ENCODE measurements around the gene SNX24. TPM values are rescaled to one million over a fixed set of nuclear protein-coding genes. Genes with fewer than 3 reads are reported as not detected.

Gene SNX24
- total and polyA plus RNA-seq, 4 donors, result 15.0 to 39.4 (median 24.4) TPM

DNA sequence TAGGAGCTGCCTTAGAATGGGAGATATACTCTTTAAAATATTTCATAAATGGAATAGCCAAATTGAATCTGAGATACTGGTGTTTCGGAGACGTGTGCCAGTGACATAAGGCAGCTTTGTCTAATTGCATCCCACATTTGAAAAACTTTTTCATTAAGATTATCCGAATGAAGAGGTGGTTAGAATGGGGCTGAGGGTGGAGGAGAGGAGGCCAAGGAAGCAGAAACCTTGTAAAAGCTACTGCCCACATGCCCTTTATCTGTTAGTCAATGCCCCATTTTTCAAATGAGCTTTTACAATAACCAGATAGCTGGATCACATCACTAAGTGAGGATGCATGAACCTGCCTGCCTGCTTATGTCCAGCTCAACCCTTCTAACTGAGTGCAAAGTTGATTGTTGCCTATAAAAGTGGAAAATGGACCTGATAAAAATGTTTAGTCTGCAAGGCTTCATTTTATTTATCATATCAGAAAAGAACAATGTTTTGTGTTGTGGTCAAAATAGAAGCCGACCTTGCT is 34.8 kb downstream of the SNX24 start:
- ATAC-seq (ENCODE audit: insufficient read depth, low FRiP score) (no peak), DNase-seq (no peak)
- H3K4me1 ChIP-seq (ENCODE audit: control insufficient read depth in 5 of 5, insufficient read depth in 5 of 5, low read length in 5 of 5), result peaks cover 0 to 6% (median 0%) of the 10 kb centered on the region in 5 donors
- 94% methylated on average over 4 of the region's 4 CpGs for WGBS, 2 donors
- H3K9me3 ChIP-seq (ENCODE audit: control insufficient read depth in 4 of 4, insufficient read depth in 3 of 4, low read length in 3 of 4), result no peaks in the 10 kb centered on the region
- H3K27me3 ChIP-seq (ENCODE audit: control insufficient read depth in 3 of 3, insufficient read depth in 3 of 3, low read length in 2 of 3), result no peaks in the 10 kb centered on the region
- no peaks in the 10 kb centered on the region for H3K36me3 ChIP-seq (ENCODE audit: control insufficient read depth in 4 of 4, insufficient read depth in 4 of 4, low read length in 4 of 4)
- TF ChIP-seq CTCF (IDR thresholded peaks at IDR 0.05; ENCODE audit: control extremely low read depth, extremely low read depth), result no peak
- H3K4me3 ChIP-seq, result no peak overlapping the region
- H3K27ac ChIP-seq (ENCODE audit: low read depth in 1 of 2, low read length in 1 of 2), result no peak overlapping the region
- no peak overlapping the region for H3K9ac ChIP-seq (ENCODE audit: insufficient read depth in 1 of 2, low read length in 2 of 2)

GRCh38 chr5:122880749-122881148 is 35.3 kb downstream of the SNX24 start:
- no peak for TF ChIP-seq CTCF (IDR thresholded peaks at IDR 0.05; ENCODE audit: control extremely low read depth, extremely low read depth)
- no peak for ATAC-seq (ENCODE audit: insufficient read depth, low FRiP score)
- 84 to 92% methylated on average over 3 of the region's 3 CpGs for WGBS, 2 donors

GRCh38 chr5:122882831-122883230 is 37.4 kb downstream of the SNX24 start:
- H3K9me3 ChIP-seq (ENCODE audit: control insufficient read depth in 4 of 4, insufficient read depth in 3 of 4, low read length in 3 of 4), result no peaks in the 10 kb centered on the region
- H3K9ac ChIP-seq (ENCODE audit: insufficient read depth in 1 of 2, low read length in 2 of 2), result no peak overlapping the region
- DNase-seq, result no peak
- no peaks in the 10 kb centered on the region for H3K36me3 ChIP-seq (ENCODE audit: control insufficient read depth in 4 of 4, insufficient read depth in 4 of 4, low read length in 4 of 4)
- H3K4me1 ChIP-seq (ENCODE audit: control insufficient read depth in 5 of 5, insufficient read depth in 5 of 5, low read length in 5 of 5), result peaks cover 0 to 4% (median 0%) of the 10 kb centered on the region in 5 donors
- no peaks in the 10 kb centered on the region for H3K27me3 ChIP-seq (ENCODE audit: control insufficient read depth in 3 of 3, insufficient read depth in 3 of 3, low read length in 2 of 3)
- WGBS, 2 donors, result 74 to 92% methylated on average over 3 of the region's 3 CpGs
- H3K27ac ChIP-seq (ENCODE audit: low read depth in 1 of 2, low read length in 1 of 2), result no peak overlapping the region
- no peak for TF ChIP-seq CTCF (IDR thresholded peaks at IDR 0.05; ENCODE audit: control extremely low read depth, extremely low read depth)
- H3K4me3 ChIP-seq, result no peak overlapping the region
- no peak for ATAC-seq (ENCODE audit: insufficient read depth, low FRiP score)

More at GRCh38 chr5:122880749-122881148, 35.3 kb downstream of the SNX24 start:
- no peaks in the 10 kb centered on the region for H3K9me3 ChIP-seq (ENCODE audit: control insufficient read depth in 4 of 4, insufficient read depth in 3 of 4, low read length in 3 of 4)
- DNase-seq, result no peak
- no peak overlapping the region for H3K4me3 ChIP-seq
- H3K4me1 ChIP-seq (ENCODE audit: control insufficient read depth in 5 of 5, insufficient read depth in 5 of 5, low read length in 5 of 5), result peaks cover 0 to 6% (median 0%) of the 10 kb centered on the region in 5 donors
- H3K9ac ChIP-seq (ENCODE audit: insufficient read depth in 1 of 2, low read length in 2 of 2), result no peak overlapping the region
- H3K36me3 ChIP-seq (ENCODE audit: control insufficient read depth in 4 of 4, insufficient read depth in 4 of 4, low read length in 4 of 4), result no peaks in the 10 kb centered on the region
- no peaks in the 10 kb centered on the region for H3K27me3 ChIP-seq (ENCODE audit: control insufficient read depth in 3 of 3, insufficient read depth in 3 of 3, low read length in 2 of 3)
- no peak overlapping the region for H3K27ac ChIP-seq (ENCODE audit: low read depth in 1 of 2, low read length in 1 of 2)

- Histone ChIP-seq H3K9me3 (ENCODE audit: control insufficient read depth in 4 of 4, insufficient read depth in 3 of 4, low read length in 3 of 4) (no peaks in the 10 kb centered on the region), H3K36me3 (ENCODE audit: control insufficient read depth in 4 of 4, insufficient read depth in 4 of 4, low read length in 4 of 4) (no peaks in the 10 kb centered on the region), H3K27ac (ENCODE audit: low read depth in 1 of 2, low read length in 1 of 2) (no peak overlapping the region), H3K27me3 (ENCODE audit: control insufficient read depth in 3 of 3, insufficient read depth in 3 of 3, low read length in 2 of 3) (no peaks in the 10 kb centered on the region), H3K4me1 (ENCODE audit: control insufficient read depth in 5 of 5, insufficient read depth in 5 of 5, low read length in 5 of 5) (peaks cover 0 to 4% (median 0%) of the 10 kb centered on the region in 5 donors), H3K9ac (ENCODE audit: insufficient read depth in 1 of 2, low read length in 2 of 2) (no peak overlapping the region), H3K4me3 (no peak overlapping the region)
- ATAC-seq (ENCODE audit: insufficient read depth, low FRiP score), result no peak
- no peak for DNase-seq
- TF ChIP-seq CTCF (IDR thresholded peaks at IDR 0.05; ENCODE audit: control extremely low read depth, extremely low read depth), result no peak
- WGBS, 2 donors, result 90 to 92% methylated on average over 1 of the region's 1 CpG
Measured at GRCh38 chr5:122885045-122885517, 39.7 kb downstream of the SNX24 start.
